Measurements from ENCODE around the gene DLG2.

DLG2 gene

GRCh38 chr11:83545494-83546260, 2081.5 kb downstream of the DLG2 start:
- no peak overlapping the region for H3K27ac ChIP-seq (replicated peaks)
- TF ChIP-seq, protein P1, sequence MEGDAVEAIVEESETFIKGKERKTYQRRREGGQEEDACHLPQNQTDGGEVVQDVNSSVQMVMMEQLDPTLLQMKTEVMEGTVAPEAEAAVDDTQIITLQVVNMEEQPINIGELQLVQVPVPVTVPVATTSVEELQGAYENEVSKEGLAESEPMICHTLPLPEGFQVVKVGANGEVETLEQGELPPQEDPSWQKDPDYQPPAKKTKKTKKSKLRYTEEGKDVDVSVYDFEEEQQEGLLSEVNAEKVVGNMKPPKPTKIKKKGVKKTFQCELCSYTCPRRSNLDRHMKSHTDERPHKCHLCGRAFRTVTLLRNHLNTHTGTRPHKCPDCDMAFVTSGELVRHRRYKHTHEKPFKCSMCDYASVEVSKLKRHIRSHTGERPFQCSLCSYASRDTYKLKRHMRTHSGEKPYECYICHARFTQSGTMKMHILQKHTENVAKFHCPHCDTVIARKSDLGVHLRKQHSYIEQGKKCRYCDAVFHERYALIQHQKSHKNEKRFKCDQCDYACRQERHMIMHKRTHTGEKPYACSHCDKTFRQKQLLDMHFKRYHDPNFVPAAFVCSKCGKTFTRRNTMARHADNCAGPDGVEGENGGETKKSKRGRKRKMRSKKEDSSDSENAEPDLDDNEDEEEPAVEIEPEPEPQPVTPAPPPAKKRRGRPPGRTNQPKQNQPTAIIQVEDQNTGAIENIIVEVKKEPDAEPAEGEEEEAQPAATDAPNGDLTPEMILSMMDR (IDR thresholded peaks at IDR 0.05; ENCODE audit: insufficient read depth, low read length), result no peak
- TF ChIP-seq GABPA (IDR thresholded peaks at IDR 0.05; ENCODE audit: low read depth), result no peak
- no peak for TF ChIP-seq POLR2AphosphoS5 (IDR thresholded peaks at IDR 0.05; ENCODE audit: low read depth)
- no peak for TF ChIP-seq REST (IDR thresholded peaks at IDR 0.05; ENCODE audit: insufficient replicate concordance, low read depth)
- no peak for TF ChIP-seq SPI1 (IDR thresholded peaks at IDR 0.05; ENCODE audit: borderline replicate concordance, low read depth)
- H3K4me3 ChIP-seq (replicated peaks; ENCODE audit: insufficient read depth, low read length), result no peak overlapping the region
- H3K27me3 ChIP-seq (ENCODE audit: insufficient read depth, poor library complexity, severe bottlenecking), result no peaks in the 10 kb centered on the region
- no peak for DNase-seq (ENCODE audit: low read depth in 1 of 2, low spot score in 1 of 2)

DNA sequence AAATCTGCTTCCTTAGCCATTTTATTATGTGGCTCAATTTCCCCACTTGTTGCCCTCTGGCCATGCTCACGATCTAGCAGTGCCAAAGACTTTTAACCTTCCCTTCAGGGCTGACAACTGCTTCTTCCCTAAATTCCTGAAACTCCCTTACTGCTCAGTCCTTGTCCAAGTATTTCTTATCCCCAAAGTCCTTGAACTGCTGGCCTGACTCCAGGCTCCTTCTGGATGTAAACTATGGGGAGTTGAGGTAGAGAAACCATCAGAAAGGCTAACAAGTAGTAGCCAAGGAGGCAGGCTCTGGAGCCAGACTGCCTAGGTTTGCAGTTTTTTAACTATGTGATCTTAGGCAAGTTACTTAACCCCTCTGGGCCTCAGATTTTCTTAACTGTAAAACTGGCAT, 2082.3 kb downstream of the DLG2 start:
- TF ChIP-seq GABPA (IDR thresholded peaks at IDR 0.05; ENCODE audit: low read depth), result no peak
- TF ChIP-seq SPI1 (IDR thresholded peaks at IDR 0.05; ENCODE audit: borderline replicate concordance, low read depth), result no peak
- no peak for TF ChIP-seq POLR2AphosphoS5 (IDR thresholded peaks at IDR 0.05; ENCODE audit: low read depth)
- TF ChIP-seq REST (IDR thresholded peaks at IDR 0.05; ENCODE audit: insufficient replicate concordance, low read depth), result no peak
- TF ChIP-seq, protein P1 (IDR thresholded peaks at IDR 0.05; ENCODE audit: insufficient read depth, low read length), result no peak
- H3K27ac ChIP-seq (replicated peaks), result no peak overlapping the region
- no peak for DNase-seq (ENCODE audit: low read depth in 1 of 2, low spot score in 1 of 2)
- no peak overlapping the region for H3K4me3 ChIP-seq (replicated peaks; ENCODE audit: insufficient read depth, low read length)
- H3K27me3 ChIP-seq (ENCODE audit: insufficient read depth, poor library complexity, severe bottlenecking), result no peaks in the 10 kb centered on the region

GRCh38 chr11:83543706-83544439, 2083.3 kb downstream of the DLG2 start:
- H3K27me3 ChIP-seq (ENCODE audit: insufficient read depth, poor library complexity, severe bottlenecking), result no peaks in the 10 kb centered on the region
- no peak for DNase-seq (ENCODE audit: low read depth in 1 of 2, low spot score in 1 of 2)
- H3K27ac ChIP-seq (replicated peaks), result no peak overlapping the region
- H3K4me3 ChIP-seq (replicated peaks; ENCODE audit: insufficient read depth, low read length), result no peak overlapping the region
- no peak for TF ChIP-seq REST (IDR thresholded peaks at IDR 0.05; ENCODE audit: insufficient replicate concordance, low read depth)
- TF ChIP-seq SPI1 (IDR thresholded peaks at IDR 0.05; ENCODE audit: borderline replicate concordance, low read depth), result no peak
- TF ChIP-seq, protein P1 (IDR thresholded peaks at IDR 0.05; ENCODE audit: insufficient read depth, low read length), result no peak
- TF ChIP-seq POLR2AphosphoS5 (IDR thresholded peaks at IDR 0.05; ENCODE audit: low read depth), result no peak
- no peak for TF ChIP-seq GABPA (IDR thresholded peaks at IDR 0.05; ENCODE audit: low read depth)
